Measurements from ENCODE around the gene SIGLEC7.

The SIGLEC7 gene

GRCh38 chr19:51100601-51101000 is 41.5 kb upstream of the SIGLEC7 start:
- no peaks in the 10 kb centered on the region for H3K9me2 ChIP-seq (ENCODE audit: low read depth, low read length)
- H3F3A ChIP-seq (ENCODE audit: insufficient read depth, low read length): no peaks in the 10 kb centered on the region
- no peak overlapping the region for H2AFZ ChIP-seq (ENCODE audit: low read length)
- H3K9me3 ChIP-seq (ENCODE audit: low read length): no peaks in the 10 kb centered on the region
- H3K79me2 ChIP-seq (ENCODE audit: insufficient read depth, low read length): no peaks in the 10 kb centered on the region
- H4K20me1 ChIP-seq (ENCODE audit: insufficient read depth, low read length): no peaks in the 10 kb centered on the region
- H3K27ac ChIP-seq (ENCODE audit: low read depth, low read length, poor library complexity, severe bottlenecking): no peak overlapping the region
- no peak overlapping the region for H3K9ac ChIP-seq (ENCODE audit: low read length)
- TF ChIP-seq CTCF (IDR thresholded peaks at IDR 0.05; ENCODE audit: low read length): no peak
- no peak overlapping the region for H3K4me3 ChIP-seq (ENCODE audit: low read depth, low read length, poor library complexity, severe bottlenecking)
- no peaks in the 10 kb centered on the region for H3K4me1 ChIP-seq (ENCODE audit: insufficient read depth, low read length, severe bottlenecking)
- no peaks in the 10 kb centered on the region for H3K27me3 ChIP-seq (ENCODE audit: insufficient read depth, low read length)
- no peak overlapping the region for H3K4me2 ChIP-seq (ENCODE audit: low read length)
- H3K36me3 ChIP-seq (ENCODE audit: insufficient read depth, low read length): peaks cover 43% of the 10 kb centered on the region

DNA sequence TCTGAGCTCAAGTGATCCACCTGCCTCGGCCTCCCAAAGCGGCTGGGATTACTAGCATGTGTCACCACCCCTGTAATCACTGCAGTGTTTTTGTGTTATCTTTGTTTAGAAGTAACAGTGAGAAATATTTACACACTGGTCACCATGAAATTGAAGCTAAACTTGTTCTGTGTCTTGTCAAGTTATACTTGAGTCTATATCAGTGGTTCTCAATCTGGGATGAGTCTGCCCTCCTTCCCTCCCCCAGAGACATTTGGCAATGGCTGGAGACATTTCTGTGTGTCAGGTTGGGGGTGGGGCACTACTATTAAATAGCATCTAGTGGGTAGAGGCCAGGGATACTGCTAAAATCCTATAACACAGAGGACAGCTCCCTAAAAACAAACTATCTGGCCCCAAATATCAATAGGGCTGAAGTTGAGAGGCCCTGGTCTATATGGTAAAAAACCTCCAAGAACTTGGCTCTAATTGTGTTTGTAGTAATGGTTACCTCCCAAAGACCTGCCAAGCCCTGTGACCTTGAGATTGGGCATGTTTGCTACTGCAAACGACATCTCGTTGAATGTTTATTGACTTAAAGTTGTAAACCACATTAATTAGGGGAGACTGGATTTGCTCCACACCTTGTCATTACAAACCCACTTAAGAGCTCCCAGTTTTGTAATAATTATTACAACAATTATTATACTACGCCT is 40.8 kb upstream of the SIGLEC7 start:
- H3K36me3 ChIP-seq (ENCODE audit: insufficient read depth, low read length): peaks cover 43% of the 10 kb centered on the region; the same call in 1 of the 2 replicates
- H4K20me1 ChIP-seq (ENCODE audit: insufficient read depth, low read length): no peaks in the 10 kb centered on the region
- H2AFZ ChIP-seq (ENCODE audit: low read length): no peak overlapping the region
- no peaks in the 10 kb centered on the region for H3K79me2 ChIP-seq (ENCODE audit: insufficient read depth, low read length)
- H3K9ac ChIP-seq (ENCODE audit: low read length): no peak overlapping the region
- no peak overlapping the region for H3K4me3 ChIP-seq (ENCODE audit: low read depth, low read length, poor library complexity, severe bottlenecking)
- no peak overlapping the region for H3K27ac ChIP-seq (ENCODE audit: low read depth, low read length, poor library complexity, severe bottlenecking)
- no peaks in the 10 kb centered on the region for H3K27me3 ChIP-seq (ENCODE audit: insufficient read depth, low read length)
- no peaks in the 10 kb centered on the region for H3K4me1 ChIP-seq (ENCODE audit: insufficient read depth, low read length, severe bottlenecking)
- no peak overlapping the region for H3K4me2 ChIP-seq (ENCODE audit: low read length)
- H3F3A ChIP-seq (ENCODE audit: insufficient read depth, low read length): no peaks in the 10 kb centered on the region
- H3K9me3 ChIP-seq (ENCODE audit: low read length): no peaks in the 10 kb centered on the region
- H3K9me2 ChIP-seq (ENCODE audit: low read depth, low read length): no peaks in the 10 kb centered on the region
- no peak for TF ChIP-seq EZH2 (IDR thresholded peaks at IDR 0.05; ENCODE audit: borderline replicate concordance, low read length)
- no peak for TF ChIP-seq CTCF (IDR thresholded peaks at IDR 0.05; ENCODE audit: low read length)

DNA sequence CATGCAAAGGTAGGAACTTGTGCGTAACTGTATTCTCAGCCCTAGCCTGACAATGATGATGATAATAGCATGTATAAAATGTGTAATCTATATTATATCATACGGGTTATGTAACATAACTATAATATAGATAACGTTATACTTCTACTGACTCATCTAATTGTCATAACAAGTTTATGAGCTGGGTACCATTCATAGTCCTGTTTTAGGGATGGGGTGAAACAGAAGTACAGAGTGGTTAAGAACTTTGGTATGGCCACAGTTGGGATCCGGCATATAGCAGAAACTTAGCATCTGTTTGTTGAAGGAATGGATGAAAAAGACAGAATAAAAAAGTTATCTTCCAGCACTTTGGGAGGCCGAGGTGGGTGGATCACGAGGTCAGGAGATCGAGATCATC is 39.1 kb upstream of the SIGLEC7 start:
- Histone ChIP-seq H3K4me1 (ENCODE audit: insufficient read depth, low read length, severe bottlenecking) (peaks cover 9% of the 10 kb centered on the region), H4K20me1 (ENCODE audit: insufficient read depth, low read length) (no peaks in the 10 kb centered on the region), H3K9me2 (ENCODE audit: low read depth, low read length) (no peaks in the 10 kb centered on the region), H3K79me2 (ENCODE audit: insufficient read depth, low read length) (no peaks in the 10 kb centered on the region), H3K9ac (ENCODE audit: low read length) (no peak overlapping the region), H3K27me3 (ENCODE audit: insufficient read depth, low read length) (no peaks in the 10 kb centered on the region), H2AFZ (ENCODE audit: low read length) (no peak overlapping the region), H3K4me2 (ENCODE audit: low read length) (no peak overlapping the region), H3K4me3 (ENCODE audit: low read depth, low read length, poor library complexity, severe bottlenecking) (no peak overlapping the region), H3F3A (ENCODE audit: insufficient read depth, low read length) (no peaks in the 10 kb centered on the region), H3K27ac (ENCODE audit: low read depth, low read length, poor library complexity, severe bottlenecking) (no peak overlapping the region), H3K9me3 (ENCODE audit: low read length) (no peaks in the 10 kb centered on the region), H3K36me3 (ENCODE audit: insufficient read depth, low read length) (peaks cover 39% of the 10 kb centered on the region; the same call in 1 of the 2 replicates)
- TF ChIP-seq CTCF (IDR thresholded peaks at IDR 0.05; ENCODE audit: low read length): no peak

Data from OCI-LY1 (cell line).